Mammary epithelial cell (primary cell): ENCODE results near the gene TTC12.

Experiments used
- EZH2 ChIP-seq: IDR thresholded peaks from 2 replicates; pipeline ENCODE4 v1.6.1; 2012; ENCODE audit warnings: low read length, inconsistent platforms, borderline replicate concordance
- TF ChIP-seq, protein P1 (sequence below), 2 donors: IDR thresholded peaks in 1 of 2; conservative IDR thresholded peaks in 1 of 2; 2 replicates each; pipeline ENCODE4 v1.5.1; 2011 to 2012; ENCODE audit warnings: inconsistent platforms in 2 of 2, low read length in 2 of 2, mild to moderate bottlenecking in 2 of 2, control low read depth in 1 of 2, low read depth in 1 of 2; ENCODE audit not compliant: insufficient read depth in 1 of 2; ENCODE audit errors: extremely low read depth in 1 of 2

DNA sequence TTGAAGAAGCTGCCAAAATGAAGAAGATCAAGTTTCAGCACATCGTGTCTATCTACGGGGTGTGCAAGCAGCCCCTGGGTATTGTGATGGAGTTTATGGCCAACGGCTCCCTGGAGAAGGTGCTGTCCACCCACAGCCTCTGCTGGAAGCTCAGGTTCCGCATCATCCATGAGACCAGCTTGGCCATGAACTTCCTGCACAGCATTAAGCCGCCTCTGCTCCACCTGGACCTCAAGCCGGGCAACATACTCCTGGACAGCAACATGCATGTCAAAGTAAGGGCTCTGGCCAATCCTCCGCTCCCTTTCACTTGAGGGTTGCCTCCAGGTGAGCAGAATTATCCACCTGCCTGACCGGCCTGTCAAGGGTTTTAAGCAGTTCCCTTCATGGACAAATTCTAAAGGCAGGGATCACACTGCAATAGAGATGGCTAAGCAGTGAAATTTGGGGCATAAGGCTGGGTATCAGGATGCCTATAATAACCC, 79.2 kb downstream of the TTC12 start:
- TF ChIP-seq, protein P1, sequence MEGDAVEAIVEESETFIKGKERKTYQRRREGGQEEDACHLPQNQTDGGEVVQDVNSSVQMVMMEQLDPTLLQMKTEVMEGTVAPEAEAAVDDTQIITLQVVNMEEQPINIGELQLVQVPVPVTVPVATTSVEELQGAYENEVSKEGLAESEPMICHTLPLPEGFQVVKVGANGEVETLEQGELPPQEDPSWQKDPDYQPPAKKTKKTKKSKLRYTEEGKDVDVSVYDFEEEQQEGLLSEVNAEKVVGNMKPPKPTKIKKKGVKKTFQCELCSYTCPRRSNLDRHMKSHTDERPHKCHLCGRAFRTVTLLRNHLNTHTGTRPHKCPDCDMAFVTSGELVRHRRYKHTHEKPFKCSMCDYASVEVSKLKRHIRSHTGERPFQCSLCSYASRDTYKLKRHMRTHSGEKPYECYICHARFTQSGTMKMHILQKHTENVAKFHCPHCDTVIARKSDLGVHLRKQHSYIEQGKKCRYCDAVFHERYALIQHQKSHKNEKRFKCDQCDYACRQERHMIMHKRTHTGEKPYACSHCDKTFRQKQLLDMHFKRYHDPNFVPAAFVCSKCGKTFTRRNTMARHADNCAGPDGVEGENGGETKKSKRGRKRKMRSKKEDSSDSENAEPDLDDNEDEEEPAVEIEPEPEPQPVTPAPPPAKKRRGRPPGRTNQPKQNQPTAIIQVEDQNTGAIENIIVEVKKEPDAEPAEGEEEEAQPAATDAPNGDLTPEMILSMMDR (conservative IDR thresholded peaks at IDR 0.05 in 1 of 2, IDR thresholded peaks at IDR 0.05 in 1 of 2; ENCODE audit: extremely low read depth in 1 of 2, insufficient read depth in 1 of 2, low read depth in 1 of 2, low read length in 2 of 2), result no peak
- TF ChIP-seq EZH2, result no peak
